Nephron progenitor cell (in vitro differentiated cells): ENCODE measurements around the gene MYH7.

Source experiments
- DNase-seq: peaks from one replicate; pipeline ENCODE4 v3.0.0; 2021
- H3K27ac Mint-ChIP-seq: 2 replicates; pipeline ENCODE4 v1.8.0; 2021; ENCODE audit warnings: mild to moderate bottlenecking, moderate library complexity, mixed read lengths
- H3K27me3 Mint-ChIP-seq: 2 replicates; pipeline ENCODE4 v1.8.0; 2021; ENCODE audit warnings: mild to moderate bottlenecking, low read depth, mixed read lengths; ENCODE audit not compliant: poor library complexity
- H3K36me3 Mint-ChIP-seq: 2 replicates; pipeline ENCODE4 v1.8.0; 2021; ENCODE audit warnings: low read depth, mixed read lengths
- H3K4me1 Mint-ChIP-seq: 2 replicates; pipeline ENCODE4 v1.8.0; 2021; ENCODE audit warnings: mixed read lengths
- H3K4me3 Mint-ChIP-seq: 2 replicates; pipeline ENCODE4 v1.8.0; 2021; ENCODE audit warnings: mild to moderate bottlenecking, moderate library complexity, mixed read lengths
- H3K9me3 Mint-ChIP-seq: 2 replicates; pipeline ENCODE4 v1.8.0; 2021; ENCODE audit warnings: mild to moderate bottlenecking, moderate library complexity, mixed read lengths
- TF ChIP-seq, protein P1 (sequence below): fragments of 200-600 bp; sonication (generic); IDR thresholded peaks from 2 replicates; pipeline ENCODE4 v1.5.0; 2021; ENCODE audit warnings: antibody characterized with exemption

Gene MYH7

DNA sequence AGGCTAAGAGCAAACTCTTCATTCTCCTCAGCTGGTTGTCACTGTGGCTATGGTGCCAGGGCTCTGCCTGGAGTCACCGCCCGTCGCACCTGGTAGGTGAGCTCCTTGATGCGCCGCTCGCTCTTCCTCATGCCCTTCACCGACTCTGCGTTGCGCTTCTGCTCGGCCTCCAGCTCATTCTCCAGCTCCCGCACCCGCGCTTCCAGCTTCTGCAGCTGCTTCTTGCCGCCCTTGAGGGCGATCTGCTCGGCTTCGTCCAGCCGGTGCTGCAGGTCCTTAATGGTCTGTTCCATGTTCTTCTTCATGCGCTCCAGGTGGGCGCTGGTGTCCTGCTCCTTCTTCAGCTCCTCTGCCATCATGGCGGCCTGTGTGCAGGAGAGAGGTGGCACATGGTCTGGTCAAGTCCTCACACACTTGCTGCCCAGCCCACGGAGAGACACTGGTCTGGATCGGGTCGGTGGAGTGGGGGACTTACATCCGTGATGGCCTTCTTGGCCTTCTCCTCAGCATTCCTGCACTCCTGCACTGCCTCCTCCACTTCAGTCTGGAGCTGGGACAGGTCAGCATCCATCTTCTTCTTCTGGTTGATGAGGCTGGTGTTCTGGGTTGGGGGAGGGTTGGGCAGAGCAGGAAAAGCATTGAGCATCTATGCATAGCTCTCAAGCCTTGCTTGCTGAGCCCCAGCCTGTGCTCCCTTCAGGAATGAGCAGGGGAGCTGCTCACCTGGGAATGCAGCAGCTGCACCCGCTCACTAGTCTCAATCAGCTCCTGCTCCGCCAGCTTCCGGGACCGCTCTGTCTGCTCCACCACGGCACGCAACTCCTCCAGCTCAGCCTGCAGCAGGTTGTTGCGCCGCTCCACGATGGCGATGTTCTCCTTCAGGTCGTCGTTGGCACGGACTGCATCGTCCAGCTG, 20.3 kb downstream of the MYH7 start:
- H3K27me3 Mint-ChIP-seq, result peaks cover 17% of the 10 kb centered on the region
- H3K4me1 Mint-ChIP-seq, result peaks cover 21% of the 10 kb centered on the region
- TF ChIP-seq, protein P1, sequence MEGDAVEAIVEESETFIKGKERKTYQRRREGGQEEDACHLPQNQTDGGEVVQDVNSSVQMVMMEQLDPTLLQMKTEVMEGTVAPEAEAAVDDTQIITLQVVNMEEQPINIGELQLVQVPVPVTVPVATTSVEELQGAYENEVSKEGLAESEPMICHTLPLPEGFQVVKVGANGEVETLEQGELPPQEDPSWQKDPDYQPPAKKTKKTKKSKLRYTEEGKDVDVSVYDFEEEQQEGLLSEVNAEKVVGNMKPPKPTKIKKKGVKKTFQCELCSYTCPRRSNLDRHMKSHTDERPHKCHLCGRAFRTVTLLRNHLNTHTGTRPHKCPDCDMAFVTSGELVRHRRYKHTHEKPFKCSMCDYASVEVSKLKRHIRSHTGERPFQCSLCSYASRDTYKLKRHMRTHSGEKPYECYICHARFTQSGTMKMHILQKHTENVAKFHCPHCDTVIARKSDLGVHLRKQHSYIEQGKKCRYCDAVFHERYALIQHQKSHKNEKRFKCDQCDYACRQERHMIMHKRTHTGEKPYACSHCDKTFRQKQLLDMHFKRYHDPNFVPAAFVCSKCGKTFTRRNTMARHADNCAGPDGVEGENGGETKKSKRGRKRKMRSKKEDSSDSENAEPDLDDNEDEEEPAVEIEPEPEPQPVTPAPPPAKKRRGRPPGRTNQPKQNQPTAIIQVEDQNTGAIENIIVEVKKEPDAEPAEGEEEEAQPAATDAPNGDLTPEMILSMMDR, result no peak
- no peak for DNase-seq
- H3K36me3 Mint-ChIP-seq, result no peaks in the 10 kb centered on the region
- H3K9me3 Mint-ChIP-seq, result no peaks in the 10 kb centered on the region
- H3K27ac Mint-ChIP-seq, result no peak overlapping the region
- H3K4me3 Mint-ChIP-seq, result no peak overlapping the region

DNA sequence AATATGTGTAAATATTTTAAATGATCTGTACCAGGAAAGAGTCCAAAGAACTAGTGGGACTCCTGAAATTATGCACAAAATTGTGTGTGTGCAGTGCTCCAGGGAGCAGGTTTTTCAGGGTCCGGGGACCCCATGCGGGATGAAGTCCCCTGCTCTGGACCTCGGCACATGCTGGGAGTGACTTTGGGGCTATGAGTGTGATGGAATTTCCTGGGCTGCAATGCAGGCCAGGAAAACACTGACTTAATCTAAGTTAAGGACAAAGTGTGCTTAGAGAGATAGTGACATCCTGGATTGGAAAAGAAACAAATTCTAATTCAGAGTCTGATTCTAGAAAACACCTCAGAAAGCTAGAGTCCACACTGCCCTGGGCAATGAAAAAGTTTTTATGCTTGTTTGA, 21.2 kb downstream of the MYH7 start:
- TF ChIP-seq, protein P1, result no peak

GRCh38 chr14:23413681-23414080, 21.8 kb downstream of the MYH7 start:
- Mint-ChIP-seq H3K36me3 (no peaks in the 10 kb centered on the region), H3K4me1 (peaks cover 27% of the 10 kb centered on the region), H3K27ac (no peak overlapping the region), H3K4me3 (no peak overlapping the region), H3K9me3 (no peaks in the 10 kb centered on the region), H3K27me3 (peaks cover 6% of the 10 kb centered on the region)
- DNase-seq, result no peak
- TF ChIP-seq, protein P1, result no peak

More for the DNA sequence above, 21.2 kb downstream of the MYH7 start:
- H3K36me3 Mint-ChIP-seq, result no peaks in the 10 kb centered on the region
- DNase-seq, result no peak
- no peaks in the 10 kb centered on the region for H3K9me3 Mint-ChIP-seq
- H3K4me1 Mint-ChIP-seq, result peaks cover 23% of the 10 kb centered on the region
- H3K4me3 Mint-ChIP-seq, result no peak overlapping the region
- peaks cover 9% of the 10 kb centered on the region for H3K27me3 Mint-ChIP-seq
- H3K27ac Mint-ChIP-seq, result no peak overlapping the region

- DNase-seq, result no peak
- TF ChIP-seq, protein P1, result no peak
- Mint-ChIP-seq H3K9me3 (no peaks in the 10 kb centered on the region), H3K27me3 (peaks cover 8% of the 10 kb centered on the region), H3K4me3 (no peak overlapping the region), H3K27ac (peak overlapping the region; percentile 81), H3K4me1 (peaks cover 40% of the 10 kb centered on the region), H3K36me3 (no peaks in the 10 kb centered on the region)
Measured at GRCh38 chr14:23411563-23412525, 23.6 kb downstream of the MYH7 start.

DNA sequence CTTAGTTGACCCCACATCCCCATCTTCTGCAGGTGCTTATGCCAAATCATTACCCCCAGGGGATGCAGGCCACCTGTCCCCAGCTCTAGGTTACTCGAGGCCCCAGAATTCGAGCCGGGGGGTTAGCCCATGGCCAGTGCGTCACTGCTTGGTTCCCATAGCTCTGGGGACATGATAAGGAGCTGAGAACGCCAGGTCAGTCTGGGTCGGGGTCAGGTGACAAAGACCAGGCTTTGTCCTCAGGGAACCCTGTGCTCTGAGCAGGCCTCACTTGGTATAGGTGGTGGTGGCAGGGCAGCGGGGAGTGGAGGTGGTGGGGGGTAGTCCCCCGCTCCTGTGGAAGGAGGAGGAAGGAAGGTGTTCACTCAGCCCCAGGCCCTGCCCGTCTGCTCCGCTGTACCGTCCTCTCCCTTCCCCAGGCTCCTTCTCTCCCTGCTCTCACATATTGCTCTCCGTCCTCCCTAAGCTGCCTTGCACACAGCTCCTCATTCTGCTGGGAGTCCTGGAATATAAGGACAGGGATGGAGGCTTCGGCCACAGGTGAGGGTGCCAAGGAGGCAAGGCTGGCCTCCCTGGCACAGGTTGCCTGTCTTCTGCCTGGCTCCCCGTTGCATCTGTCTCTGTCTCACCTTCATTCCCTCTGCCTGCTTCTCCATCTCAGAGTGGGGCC, 25.4 kb downstream of the MYH7 start:
- Mint-ChIP-seq H3K4me1 (peaks cover 42% of the 10 kb centered on the region), H3K27ac (no peak overlapping the region), H3K36me3 (no peaks in the 10 kb centered on the region), H3K27me3 (peaks cover 12% of the 10 kb centered on the region), H3K9me3 (no peaks in the 10 kb centered on the region), H3K4me3 (no peak overlapping the region)
- no peak for DNase-seq
- TF ChIP-seq, protein P1, result no peak
